Fibroblast of villous mesenchyme (primary cell): Measurements from ENCODE around the gene SERPINA10. TPM values are rescaled to one million over a fixed set of nuclear protein-coding genes. Genes with fewer than 3 reads are reported as not detected.

ENCODE experiments used
- DNase-seq: peaks from one replicate; pipeline ENCODE4 v3.0.0-alpha.2; 2010; ENCODE audit warnings: low read depth
- H3K4me3 ChIP-seq: 2 replicates; pipeline ENCODE4 v1.5.1; 2011; ENCODE audit warnings: low read depth, mild to moderate bottlenecking, low read length
- total RNA-seq: library from RNA; depleted of rRNA; stranded (reverse); fragments of >200 nt; gene quantifications from 2 replicates; pipeline ENCODE4 v1.2.3, GENCODE V29; 2012
- TF ChIP-seq, protein P1 (sequence below): IDR thresholded peaks from 2 replicates; pipeline ENCODE4 v1.5.1; 2012; ENCODE audit warnings: low read depth, mild to moderate bottlenecking, low read length; ENCODE audit not compliant: insufficient read depth

Gene SERPINA10
- total RNA-seq, 1 donor: not detected

DNA sequence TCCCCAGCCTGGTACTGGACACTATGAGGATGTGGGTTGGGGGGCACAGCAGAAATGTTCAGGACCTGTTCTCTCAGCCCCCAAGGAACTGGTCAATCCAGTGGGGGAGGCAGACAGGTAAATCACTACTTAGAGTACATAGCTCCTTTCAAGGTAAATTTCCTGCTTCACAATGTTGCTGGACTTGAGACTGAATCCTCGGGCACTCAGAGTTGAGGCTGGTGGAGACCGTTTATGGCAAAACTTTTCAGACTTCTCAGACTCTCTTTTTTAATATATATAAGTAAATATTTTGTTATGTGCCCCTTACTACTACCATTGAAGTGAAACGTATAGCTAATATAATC, 483 bp upstream of the SERPINA10 start:
- TF ChIP-seq, protein P1, sequence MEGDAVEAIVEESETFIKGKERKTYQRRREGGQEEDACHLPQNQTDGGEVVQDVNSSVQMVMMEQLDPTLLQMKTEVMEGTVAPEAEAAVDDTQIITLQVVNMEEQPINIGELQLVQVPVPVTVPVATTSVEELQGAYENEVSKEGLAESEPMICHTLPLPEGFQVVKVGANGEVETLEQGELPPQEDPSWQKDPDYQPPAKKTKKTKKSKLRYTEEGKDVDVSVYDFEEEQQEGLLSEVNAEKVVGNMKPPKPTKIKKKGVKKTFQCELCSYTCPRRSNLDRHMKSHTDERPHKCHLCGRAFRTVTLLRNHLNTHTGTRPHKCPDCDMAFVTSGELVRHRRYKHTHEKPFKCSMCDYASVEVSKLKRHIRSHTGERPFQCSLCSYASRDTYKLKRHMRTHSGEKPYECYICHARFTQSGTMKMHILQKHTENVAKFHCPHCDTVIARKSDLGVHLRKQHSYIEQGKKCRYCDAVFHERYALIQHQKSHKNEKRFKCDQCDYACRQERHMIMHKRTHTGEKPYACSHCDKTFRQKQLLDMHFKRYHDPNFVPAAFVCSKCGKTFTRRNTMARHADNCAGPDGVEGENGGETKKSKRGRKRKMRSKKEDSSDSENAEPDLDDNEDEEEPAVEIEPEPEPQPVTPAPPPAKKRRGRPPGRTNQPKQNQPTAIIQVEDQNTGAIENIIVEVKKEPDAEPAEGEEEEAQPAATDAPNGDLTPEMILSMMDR: no peak
- no peak overlapping the region for H3K4me3 ChIP-seq
- no peak for DNase-seq

DNA sequence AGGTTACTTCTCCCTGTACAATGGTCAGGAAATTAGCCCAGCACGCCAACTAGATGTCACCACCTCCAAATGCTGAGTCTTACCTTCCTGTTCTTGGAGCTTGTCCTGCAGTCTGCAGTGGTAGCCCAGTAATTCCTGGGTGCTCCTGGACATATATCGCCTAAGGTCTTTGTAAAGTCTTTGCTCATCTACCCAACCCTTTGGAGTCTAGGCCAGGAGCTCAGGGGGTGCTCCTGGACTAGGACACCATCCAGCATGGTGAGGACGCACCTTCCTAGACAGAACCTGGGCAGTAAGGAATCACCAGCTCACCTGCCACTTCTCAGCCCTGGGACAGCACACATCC, 569 bp downstream of the SERPINA10 start:
- H3K4me3 ChIP-seq: no peak overlapping the region
- DNase-seq: no peak
- TF ChIP-seq, protein P1: no peak

DNA sequence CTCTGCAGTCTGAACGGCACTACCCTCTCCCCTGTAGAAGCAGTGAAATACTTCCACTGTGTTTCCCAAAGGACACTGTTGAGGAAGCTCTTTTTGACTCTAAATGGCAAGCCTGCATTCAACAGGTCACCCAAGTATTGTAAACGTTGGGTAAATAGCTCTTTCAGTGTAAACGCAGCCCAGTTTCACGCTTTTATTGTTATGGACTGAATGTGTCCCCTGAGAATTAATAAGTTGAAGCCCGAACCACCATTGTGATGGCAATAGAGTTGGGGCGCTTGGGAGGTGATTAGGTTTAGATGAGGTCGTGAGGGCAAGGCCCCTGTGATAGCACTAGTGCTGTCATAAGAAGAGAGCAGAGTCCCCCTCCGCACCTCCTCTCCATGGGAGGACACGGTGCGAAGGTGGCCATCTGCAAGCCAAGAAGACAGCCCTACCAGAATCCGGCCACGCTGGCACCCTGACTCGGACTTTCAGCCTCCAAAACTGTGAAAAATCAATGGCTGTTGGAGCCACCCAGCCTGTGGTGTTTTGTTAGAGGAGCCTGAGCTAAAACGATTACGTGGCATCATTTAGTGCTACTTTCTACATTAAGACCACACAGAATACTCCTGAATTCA, 1.1 kb downstream of the SERPINA10 start:
- TF ChIP-seq, protein P1: no peak
- DNase-seq: no peak

DNA sequence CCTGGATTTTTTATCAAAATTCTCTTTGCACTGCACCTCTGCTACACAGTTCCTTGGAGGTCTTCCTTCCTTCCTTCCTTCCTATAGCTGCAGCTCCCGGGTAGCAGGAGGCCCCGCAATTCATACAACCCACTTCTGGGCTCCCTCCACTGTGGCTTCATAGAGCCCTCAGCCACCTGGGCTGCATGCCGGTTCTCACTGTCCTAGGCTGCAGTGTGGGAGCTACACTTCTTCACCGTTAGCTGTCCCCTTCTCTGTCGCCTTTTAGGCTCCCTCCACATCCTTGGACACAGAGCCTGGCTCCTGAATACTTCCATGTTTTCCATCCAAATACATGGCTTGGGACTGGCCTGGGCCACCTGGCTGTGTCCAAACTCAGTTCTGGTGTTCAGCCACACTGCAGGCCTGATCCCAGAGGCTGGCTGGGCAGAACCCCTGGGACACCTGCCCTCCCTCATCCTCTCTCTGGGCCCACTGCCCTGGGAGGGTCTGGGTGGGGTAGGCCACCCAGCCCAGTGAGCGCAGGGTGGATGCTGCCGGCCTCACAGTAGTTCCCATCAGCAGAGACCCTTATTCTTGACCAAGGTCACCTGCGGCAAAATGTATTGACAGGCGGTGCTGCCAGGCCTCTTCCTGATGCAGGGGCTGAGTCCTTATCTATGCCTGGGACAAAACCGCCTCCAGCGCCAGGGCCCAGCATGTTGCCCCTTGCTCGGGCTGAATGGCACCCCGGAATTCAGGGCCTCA, 1.7 kb downstream of the SERPINA10 start:
- DNase-seq: no peak
- TF ChIP-seq, protein P1: no peak
- H3K4me3 ChIP-seq: no peak overlapping the region

More for the DNA sequence above, 1.1 kb downstream of the SERPINA10 start:
- no peak overlapping the region for H3K4me3 ChIP-seq

DNA sequence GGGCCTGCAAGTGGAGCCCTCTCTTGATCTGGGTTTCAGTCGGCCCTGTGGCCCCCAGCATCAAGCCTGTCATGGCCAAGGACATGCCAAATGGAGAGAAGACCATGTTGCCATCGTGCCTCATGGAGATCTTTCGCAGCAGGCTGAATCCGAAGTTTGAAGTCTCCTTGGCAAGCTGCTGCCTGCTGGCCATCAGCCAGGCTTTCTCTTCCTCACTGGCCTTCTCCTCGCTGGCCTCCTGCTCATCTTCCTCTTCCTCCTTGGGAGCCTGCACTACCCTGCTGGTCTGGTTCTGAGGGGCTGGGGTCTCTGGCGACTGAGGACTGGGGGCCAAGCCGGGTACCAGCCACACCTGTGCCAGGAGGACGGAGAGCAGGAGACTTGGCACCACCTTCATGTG, 2.9 kb downstream of the SERPINA10 start:
- TF ChIP-seq, protein P1: no peak
- H3K4me3 ChIP-seq: no peak overlapping the region
- no peak for DNase-seq

DNA sequence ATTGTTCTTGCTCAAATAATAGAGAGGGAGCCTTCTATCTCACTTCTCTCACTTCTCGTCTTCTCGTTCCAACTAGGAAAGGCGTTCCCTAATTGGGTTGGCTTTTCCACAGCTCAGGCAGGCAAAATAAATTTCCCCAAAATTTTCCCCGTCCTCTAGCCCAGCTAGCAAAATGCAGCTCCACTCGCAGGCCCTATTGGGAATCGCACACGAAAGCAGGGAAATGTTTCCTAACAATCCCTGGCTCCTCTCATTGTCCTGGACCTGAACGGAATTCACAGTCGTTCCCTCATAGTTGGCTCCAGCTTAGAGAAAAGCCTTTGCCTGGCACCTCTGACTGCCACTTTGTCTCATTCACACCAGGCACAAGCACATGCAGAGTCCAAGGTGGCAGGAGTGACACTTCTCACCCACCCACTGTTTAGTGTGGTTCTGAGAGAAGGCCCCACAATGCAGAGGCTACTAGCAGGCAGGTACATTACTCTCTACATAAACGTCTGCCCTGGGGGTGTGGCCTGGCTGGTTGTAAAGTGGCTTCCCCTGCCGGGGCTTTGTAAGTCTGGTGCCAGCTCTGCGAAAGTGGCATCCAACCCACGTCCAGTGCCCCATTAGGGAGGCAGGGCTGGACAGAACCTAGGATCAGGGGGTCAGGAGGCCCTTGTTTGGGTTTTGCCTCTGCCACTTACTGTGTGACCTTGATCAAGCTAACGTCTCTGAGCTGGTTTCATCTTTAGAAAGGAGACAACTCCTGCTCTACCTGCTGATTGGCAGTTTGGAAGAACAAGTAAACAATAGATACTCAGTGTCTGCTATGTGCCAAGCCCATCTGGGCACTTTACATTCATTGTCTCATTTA, 4.2 kb downstream of the SERPINA10 start:
- TF ChIP-seq, protein P1: no peak
- DNase-seq: no peak
- H3K4me3 ChIP-seq: no peak overlapping the region
